Suprapubic skin (tissue), 4 donors: ENCODE data around the gene ADAMTS9. TPM values are rescaled to one million over a fixed set of nuclear protein-coding genes. Genes with fewer than 3 reads are reported as not detected.

ENCODE experiments used
- DNase-seq, 2 donors: peaks; one replicate each; pipeline ENCODE4 v3.0.0-alpha.2; 2019; ENCODE audit warnings: low spot score in 2 of 2
- H3K27ac ChIP-seq: fragments of 200-600 bp; sonication (generic); one replicate; pipeline ENCODE4 v1.5.1; 2019
- H3K27me3 ChIP-seq: fragments of 200-600 bp; sonication (generic); one replicate; pipeline ENCODE4 v1.5.1; 2019
- H3K36me3 ChIP-seq: fragments of 200-600 bp; sonication (generic); one replicate; pipeline ENCODE4 v1.5.1; 2019
- H3K4me1 ChIP-seq: fragments of 200-600 bp; sonication (generic); one replicate; pipeline ENCODE4 v1.5.1; 2019
- H3K4me3 ChIP-seq: fragments of 200-600 bp; sonication (generic); one replicate; pipeline ENCODE4 v1.5.1; 2019; ENCODE audit warnings: mild to moderate bottlenecking
- H3K9me3 ChIP-seq: fragments of 200-600 bp; sonication (generic); one replicate; pipeline ENCODE4 v1.5.1; 2019
- EP300 ChIP-seq: sonication (generic); formaldehyde crosslinking; IDR thresholded peaks from one replicate; pipeline ENCODE4 v1.6.1; 2017; ENCODE audit warnings: antibody characterized with exemption
- POLR2A ChIP-seq, 2 donors: fragments of 450-650 bp; IDR thresholded peaks; one replicate each; pipeline ENCODE4 v1.6.1; 2017; ENCODE audit warnings: antibody characterized with exemption in 2 of 2, mild to moderate bottlenecking in 2 of 2, moderate library complexity in 2 of 2
- POLR2AphosphoS5 ChIP-seq, 3 donors: sonication (generic); formaldehyde crosslinking; IDR thresholded peaks; one replicate each; pipeline ENCODE4 v1.6.1; 2017; ENCODE audit warnings: antibody characterized with exemption in 3 of 3
- WGBS: methylation state at CpG from one replicate; pipeline ENCODE4 v1.1.5; 2018; 5-methylcytosine and 5-hydroxymethylcytosine counted together
- total RNA-seq, 4 donors: library from RNA; depleted of rRNA; stranded (reverse); fragments of >200 nt; gene quantifications; one replicate each; pipeline ENCODE4 v1.1.0, GENCODE V29; 2016
- TF ChIP-seq, protein P1 (sequence below), 2 donors: fragments of 200-600 bp in 1 of 2; fragments of 450-650 bp in 1 of 2; sonication (generic) in 1 of 2; IDR thresholded peaks; one replicate each; pipeline ENCODE4 v1.5.1; 2016 to 2019; ENCODE audit warnings: antibody characterized with exemption in 2 of 2, mild to moderate bottlenecking in 1 of 2, moderate library complexity in 1 of 2

ADAMTS9 gene
- total RNA-seq, 4 donors from 2014 or later = 7.8 to 32.8 (median 9.3) TPM

DNA sequence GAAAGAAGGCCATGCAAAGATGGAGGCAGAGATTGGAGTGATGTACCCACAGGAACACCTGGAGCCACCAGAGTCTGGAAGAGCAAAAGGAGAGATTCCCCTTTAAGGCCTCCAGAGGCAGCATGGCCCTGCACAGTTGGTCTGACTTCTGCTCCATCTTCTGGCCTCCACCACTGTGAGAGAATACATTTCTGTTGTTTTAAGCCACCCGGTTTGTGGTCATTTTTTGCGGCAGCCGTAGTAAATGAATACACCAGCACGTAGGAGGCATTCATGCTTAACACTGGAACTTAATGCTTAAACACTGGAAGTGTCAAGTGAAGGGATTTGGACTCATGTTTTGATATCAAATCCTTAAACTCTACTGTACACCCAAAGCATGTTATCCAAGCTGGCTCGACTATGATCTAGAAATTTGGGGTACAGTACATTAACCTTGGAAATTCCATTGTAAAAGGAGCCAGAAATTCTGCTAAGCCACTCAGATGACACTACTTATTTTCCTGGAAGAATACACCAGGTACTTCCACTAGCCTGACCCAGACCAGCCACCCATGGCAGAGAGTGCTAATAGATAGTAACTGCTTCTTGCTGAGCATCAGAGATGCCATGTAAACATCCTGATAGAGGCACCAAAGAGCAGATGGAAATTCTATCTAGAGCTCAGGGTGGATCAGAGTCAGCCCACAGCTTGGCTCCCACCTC lies 190.9 kb downstream of the ADAMTS9 start:
- Histone ChIP-seq H3K4me1 (no peaks in the 10 kb centered on the region), H3K27me3 (peaks cover 7% of the 10 kb centered on the region), H3K36me3 (no peaks in the 10 kb centered on the region), H3K4me3 (no peak overlapping the region), H3K9me3 (no peaks in the 10 kb centered on the region), H3K27ac (no peak overlapping the region)
- TF ChIP-seq POLR2A (IDR thresholded peaks at IDR 0.05) (no peak), EP300 (no peak), POLR2AphosphoS5 (IDR thresholded peaks at IDR 0.05) (no peak)
- TF ChIP-seq, protein P1, sequence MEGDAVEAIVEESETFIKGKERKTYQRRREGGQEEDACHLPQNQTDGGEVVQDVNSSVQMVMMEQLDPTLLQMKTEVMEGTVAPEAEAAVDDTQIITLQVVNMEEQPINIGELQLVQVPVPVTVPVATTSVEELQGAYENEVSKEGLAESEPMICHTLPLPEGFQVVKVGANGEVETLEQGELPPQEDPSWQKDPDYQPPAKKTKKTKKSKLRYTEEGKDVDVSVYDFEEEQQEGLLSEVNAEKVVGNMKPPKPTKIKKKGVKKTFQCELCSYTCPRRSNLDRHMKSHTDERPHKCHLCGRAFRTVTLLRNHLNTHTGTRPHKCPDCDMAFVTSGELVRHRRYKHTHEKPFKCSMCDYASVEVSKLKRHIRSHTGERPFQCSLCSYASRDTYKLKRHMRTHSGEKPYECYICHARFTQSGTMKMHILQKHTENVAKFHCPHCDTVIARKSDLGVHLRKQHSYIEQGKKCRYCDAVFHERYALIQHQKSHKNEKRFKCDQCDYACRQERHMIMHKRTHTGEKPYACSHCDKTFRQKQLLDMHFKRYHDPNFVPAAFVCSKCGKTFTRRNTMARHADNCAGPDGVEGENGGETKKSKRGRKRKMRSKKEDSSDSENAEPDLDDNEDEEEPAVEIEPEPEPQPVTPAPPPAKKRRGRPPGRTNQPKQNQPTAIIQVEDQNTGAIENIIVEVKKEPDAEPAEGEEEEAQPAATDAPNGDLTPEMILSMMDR (IDR thresholded peaks at IDR 0.05) = no peak
- DNase-seq = no peak
- WGBS = 96% methylated on average over 5 of the region's 5 CpGs

DNA sequence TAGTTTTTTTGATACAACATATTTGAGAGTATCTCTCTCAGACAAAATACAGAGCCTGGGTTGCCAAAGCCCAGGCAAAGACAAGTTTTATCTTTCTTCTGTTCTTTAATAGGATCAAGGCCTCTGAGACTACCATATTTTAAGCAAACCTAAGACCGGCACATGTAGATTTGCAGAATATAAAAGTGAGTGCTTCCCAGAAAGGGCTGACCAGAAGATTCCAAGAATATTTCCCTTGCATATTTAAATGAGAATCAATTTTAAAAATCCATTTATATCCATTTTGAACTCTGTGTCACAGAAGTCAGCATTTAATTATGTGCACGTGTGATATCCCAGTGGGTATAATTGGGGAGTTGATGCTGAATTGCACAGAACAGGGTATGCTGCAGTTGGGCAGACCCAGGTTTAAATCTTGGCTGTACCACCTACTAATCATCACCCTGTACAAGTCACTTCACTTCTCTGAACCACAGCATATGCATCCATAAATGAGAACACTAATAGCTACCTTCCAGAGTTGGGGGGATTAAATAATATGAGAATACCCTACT lies 191.9 kb downstream of the ADAMTS9 start:
- Histone ChIP-seq H3K4me1 (no peaks in the 10 kb centered on the region), H3K36me3 (no peaks in the 10 kb centered on the region), H3K27ac (no peak overlapping the region), H3K27me3 (peaks cover 8% of the 10 kb centered on the region), H3K9me3 (no peaks in the 10 kb centered on the region), H3K4me3 (no peak overlapping the region)
- DNase-seq = no peak
- TF ChIP-seq EP300 = no peak
- TF ChIP-seq POLR2A (IDR thresholded peaks at IDR 0.05) = no peak
- WGBS = 92% methylated on average over 2 of the region's 2 CpGs

DNA sequence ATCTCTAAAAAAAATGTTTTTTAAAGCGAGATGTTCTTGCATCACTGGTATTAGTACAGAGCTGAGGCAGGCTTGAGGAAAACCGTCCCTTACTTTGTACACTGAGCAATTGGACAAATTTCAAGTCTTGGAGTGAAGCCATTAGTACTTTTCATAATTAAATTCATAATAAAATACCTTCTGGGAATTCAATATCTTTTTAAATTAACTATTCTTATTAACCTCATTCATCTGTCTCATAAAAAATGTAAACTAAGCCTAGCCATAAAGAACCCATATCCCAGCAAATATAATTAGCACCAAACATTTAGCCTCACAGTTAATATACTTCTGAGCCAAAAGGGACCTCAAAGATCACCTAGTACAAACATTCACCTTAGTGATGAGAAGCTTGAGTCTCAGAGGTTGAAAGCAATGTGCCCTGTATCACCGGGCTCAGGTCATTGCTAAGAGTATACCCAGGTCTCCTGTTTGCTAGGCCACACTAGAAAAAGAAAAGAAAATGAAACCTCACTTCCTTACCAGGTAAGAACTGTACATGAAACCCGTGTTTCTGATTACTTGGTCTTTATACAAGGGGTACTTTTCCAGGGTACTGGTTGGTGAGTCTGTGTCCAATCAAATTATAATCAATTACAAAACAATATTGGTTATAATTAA lies 192.5 kb downstream of the ADAMTS9 start:
- Histone ChIP-seq H3K9me3 (no peaks in the 10 kb centered on the region), H3K27me3 (peaks cover 12% of the 10 kb centered on the region), H3K27ac (no peak overlapping the region), H3K36me3 (no peaks in the 10 kb centered on the region), H3K4me1 (no peaks in the 10 kb centered on the region), H3K4me3 (no peak overlapping the region)
- 73% methylated on average over 4 of the region's 4 CpGs for WGBS
- no peak for DNase-seq
- TF ChIP-seq, protein P1 (IDR thresholded peaks at IDR 0.05) = no peak
- no peak for TF ChIP-seq POLR2AphosphoS5 (IDR thresholded peaks at IDR 0.05)
- no peak for TF ChIP-seq EP300

DNA sequence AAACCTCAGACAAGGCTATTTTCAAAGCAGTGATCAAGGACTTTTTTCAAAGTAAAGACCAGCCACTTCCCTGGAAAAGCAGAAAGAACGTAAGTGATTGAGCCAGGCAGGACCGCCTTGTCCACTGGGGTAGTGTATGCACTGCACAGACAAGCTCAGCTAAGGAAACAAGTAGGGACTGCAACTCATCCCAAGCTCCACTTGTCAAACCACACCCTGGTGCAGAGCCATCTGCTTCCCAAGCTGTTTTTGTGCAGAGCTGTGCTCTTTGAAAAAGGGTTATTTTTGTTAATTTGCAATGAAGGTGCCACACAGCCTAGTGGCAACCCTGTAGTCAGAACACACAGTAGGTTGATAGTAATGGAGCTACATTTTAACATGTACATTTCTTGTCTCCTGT lies 193.3 kb downstream of the ADAMTS9 start:
- 75% methylated on average over 2 of the region's 2 CpGs for WGBS
- H3K36me3 ChIP-seq = no peaks in the 10 kb centered on the region
- H3K4me3 ChIP-seq = no peak overlapping the region
- no peak overlapping the region for H3K27ac ChIP-seq
- H3K9me3 ChIP-seq = no peaks in the 10 kb centered on the region
- TF ChIP-seq EP300 (no peak), POLR2AphosphoS5 (IDR thresholded peaks at IDR 0.05) (no peak), POLR2A (IDR thresholded peaks at IDR 0.05) (no peak)
- TF ChIP-seq, protein P1 (IDR thresholded peaks at IDR 0.05) = no peak
- DNase-seq = no peak
- H3K27me3 ChIP-seq = peaks cover 19% of the 10 kb centered on the region
- H3K4me1 ChIP-seq = no peaks in the 10 kb centered on the region

DNA sequence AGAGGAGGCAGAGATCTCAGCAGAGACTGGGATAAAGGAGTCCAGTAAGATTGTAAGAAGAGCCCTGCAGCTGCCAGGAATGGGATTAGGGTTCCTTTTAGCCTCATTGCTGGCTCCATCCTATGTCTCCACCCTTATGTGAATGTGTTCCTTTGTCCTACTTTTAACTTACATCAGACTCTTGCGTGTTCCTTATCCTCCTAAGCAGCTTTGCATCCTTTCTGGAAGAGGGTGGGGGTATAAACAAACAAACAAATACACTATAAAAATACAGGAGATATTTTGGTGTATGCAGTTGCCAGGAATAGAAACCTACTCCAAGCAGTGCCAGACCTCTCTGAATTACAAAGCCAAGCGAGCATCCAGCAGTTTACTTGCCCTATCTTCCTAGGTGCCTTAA lies 194.7 kb downstream of the ADAMTS9 start:
- H3K4me3 ChIP-seq = no peak overlapping the region
- H3K27me3 ChIP-seq = peaks cover 23% of the 10 kb centered on the region
- TF ChIP-seq EP300 = no peak
- no peak for TF ChIP-seq POLR2A (IDR thresholded peaks at IDR 0.05)
- TF ChIP-seq, protein P1 (IDR thresholded peaks at IDR 0.05) = no peak
- no peak for TF ChIP-seq POLR2AphosphoS5 (IDR thresholded peaks at IDR 0.05)
- no peak for DNase-seq
- 66% methylated on average over 2 of the region's 2 CpGs for WGBS
- no peaks in the 10 kb centered on the region for H3K9me3 ChIP-seq
- H3K36me3 ChIP-seq = no peaks in the 10 kb centered on the region
- no peak overlapping the region for H3K27ac ChIP-seq
- H3K4me1 ChIP-seq = peaks cover 7% of the 10 kb centered on the region
